GM21825 (cell line): Measurements from ENCODE around the gene SALL1.

Experiments
- ATAC-seq: cut with Tn5 transposase; IDR thresholded peaks from one replicate; pipeline ENCODE4 v1.9.1; 2021; ENCODE audit warnings: mild to moderate bottlenecking, moderate library complexity; ENCODE audit not compliant: unreplicated experiment

SALL1 gene

DNA sequence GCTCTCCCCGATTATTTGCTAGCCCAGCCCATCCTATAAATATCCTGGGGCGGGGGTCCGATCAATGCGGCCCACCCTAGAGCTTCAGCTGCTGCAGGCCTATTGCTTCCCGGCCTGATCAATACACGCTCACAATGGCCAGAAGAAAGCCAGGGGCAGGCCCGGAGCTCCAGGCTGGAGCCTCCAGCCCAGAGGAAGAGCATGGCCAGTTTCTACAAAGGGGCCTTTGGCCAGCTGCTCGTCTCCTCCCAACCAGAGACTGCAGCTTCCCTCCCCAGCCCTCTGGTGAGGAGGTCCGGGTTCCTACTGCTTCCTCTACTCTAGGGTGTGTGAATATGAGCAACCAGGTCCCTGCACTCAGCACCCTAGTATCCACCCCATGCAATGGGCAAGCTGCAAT, 36.7 kb downstream of the SALL1 start:
- no peak for ATAC-seq

DNA sequence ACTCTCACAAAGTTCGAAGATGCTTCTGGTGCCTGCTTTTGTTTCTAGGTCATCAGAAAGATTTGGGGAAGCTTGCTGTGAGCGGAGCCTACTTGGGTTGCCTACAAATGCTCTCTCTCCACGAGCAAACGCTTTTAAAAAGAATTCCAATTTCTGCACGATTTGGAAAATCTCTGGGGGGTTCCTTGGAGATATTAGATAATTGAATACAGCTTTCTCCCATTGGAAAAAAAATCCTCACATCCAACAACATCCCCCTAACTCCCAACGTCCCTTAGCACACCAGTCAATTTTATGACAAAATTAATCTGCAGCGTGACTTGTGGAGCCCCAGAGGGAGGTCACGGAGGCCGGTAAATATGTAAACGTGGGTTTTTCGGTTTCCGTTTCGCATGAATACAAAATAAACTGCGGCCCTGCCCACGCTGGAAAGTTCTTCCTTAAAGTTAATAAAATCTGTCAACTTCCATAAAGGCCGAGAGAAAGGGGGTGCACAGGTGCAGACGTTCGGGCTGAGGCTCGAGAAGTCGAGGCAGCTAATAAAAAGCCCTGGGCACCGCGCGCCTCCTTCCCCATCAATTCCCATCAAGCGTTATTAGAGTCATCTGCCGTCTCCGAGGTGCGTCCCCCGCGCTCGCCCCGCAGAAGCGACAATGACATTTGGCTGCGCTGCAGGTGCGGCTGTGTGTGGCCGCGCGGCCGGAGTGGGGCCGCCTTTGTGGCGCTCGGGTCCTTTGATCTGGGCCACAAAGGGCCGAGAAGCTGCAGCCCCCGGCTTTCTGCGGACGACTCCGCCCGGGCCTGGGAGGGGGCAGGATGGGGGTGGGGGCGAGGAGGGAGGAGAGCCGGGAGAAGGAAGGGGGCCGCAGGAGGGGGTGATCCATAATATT, 37.6 kb downstream of the SALL1 start:
- no peak for ATAC-seq

DNA sequence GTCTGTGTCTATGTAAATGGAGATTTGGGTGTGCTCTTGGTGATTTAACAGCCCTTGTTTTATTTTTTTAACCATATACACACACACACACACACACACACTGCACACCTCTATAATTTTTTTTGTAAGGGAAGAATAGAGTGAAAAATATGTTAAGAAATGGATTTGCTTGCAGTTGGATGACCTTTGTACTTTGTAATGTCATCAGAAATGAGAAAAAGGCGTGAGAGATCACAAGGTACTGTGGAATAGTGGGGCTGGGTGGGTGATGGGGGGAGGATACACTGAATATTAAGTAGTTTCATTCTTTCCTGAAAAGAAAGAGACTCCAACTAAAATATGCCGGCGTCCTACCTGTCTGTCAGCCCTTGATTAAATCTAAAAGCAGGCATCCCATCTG, 38.7 kb downstream of the SALL1 start:
- ATAC-seq, result no peak

DNA sequence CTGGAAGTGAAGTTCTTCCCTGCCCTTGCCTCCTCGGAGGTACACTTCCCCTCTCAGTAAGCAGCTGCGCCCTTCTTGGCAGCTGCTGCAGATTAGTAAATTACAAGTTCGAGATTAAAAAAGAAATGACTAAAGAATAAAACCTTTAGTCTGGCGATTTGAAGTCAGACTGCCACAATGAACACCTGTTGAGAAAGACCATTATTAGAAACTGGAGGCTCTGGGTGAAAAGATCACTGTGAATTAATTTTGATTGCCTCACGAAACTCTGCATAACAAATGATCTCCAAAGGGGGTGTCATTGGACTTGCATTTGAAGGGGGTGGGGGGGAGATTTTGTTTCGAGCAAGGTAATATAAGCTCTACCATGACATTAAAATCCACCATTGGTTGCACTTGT, 39.3 kb downstream of the SALL1 start:
- ATAC-seq, result no peak

DNA sequence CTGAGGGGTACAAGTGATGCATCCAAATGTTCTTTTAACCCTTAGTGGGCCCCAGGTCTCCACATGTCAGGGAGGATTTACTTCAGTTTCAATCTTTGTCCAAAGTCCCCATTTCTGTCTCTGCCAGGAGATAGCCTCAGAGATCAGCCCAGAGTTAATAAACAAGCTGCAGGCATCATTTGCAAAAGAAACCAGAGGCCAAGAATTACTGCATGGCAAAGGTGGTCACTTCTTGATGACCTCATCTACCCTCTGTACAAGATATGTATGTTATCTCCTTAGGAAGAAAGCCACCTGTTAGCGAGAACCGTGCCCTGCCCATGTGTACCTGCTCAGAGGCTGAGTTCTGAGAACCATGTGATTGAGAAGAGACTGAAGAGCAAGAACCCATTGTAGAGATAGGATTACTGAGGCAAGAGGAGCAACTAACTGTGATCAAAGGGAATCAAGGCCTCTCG, 40.3 kb downstream of the SALL1 start:
- ATAC-seq, result no peak

DNA sequence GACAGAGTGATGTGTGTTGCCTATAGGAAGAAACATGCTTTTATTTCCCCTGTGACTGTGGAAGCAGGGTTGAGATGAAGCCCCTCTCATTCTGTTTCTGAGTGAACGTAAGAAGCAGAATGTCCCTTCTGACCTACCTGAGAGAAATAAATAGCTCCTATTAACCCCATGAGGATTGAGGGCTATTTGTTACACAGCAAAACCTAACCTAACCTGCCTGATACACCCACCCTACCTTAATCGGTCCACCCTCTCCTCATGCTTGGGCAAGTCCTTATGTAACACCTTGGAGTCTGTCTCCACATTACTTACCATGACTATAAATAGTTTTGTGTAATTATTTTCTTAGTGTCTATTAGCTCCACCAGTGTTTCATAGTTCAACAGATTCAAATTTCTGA, 41.9 kb downstream of the SALL1 start:
- ATAC-seq, result no peak

DNA sequence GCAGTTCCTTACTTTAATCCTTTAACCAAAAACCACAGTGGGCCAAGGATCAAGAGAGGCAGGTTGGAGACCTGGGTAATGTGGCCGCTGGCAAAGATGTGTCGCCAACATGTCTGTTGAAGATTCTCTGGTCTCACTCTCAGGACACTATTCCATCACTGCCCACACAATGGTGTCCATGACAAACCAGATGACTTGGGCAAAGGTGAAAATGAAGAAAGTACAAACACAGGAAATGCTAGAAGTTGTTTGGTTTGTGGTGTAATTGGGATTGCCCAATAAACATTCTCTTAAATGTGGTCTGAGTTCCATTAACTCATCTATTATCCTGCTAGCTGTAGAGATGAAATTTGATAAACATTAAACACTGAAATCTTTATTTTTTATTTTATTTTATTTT, 43.3 kb downstream of the SALL1 start:
- ATAC-seq, result no peak

DNA sequence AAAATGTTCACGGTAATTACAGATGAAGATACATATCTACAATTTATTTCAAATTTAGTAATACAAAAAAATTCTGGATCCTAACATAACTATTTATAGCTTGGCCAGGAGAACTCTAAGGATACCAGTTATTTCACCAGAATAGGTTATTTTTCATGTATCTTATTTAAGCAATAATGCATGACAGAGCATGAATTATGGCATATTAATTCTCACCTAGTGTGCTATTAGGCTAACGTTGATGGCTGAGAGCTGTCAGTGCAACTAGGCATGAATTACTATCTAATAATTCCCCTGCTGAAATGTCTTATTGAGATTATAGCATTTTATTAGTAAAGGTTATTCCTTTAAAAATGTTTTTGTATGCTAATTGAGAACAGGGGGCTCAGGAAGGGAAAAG, 44.5 kb downstream of the SALL1 start:
- ATAC-seq, result no peak

DNA sequence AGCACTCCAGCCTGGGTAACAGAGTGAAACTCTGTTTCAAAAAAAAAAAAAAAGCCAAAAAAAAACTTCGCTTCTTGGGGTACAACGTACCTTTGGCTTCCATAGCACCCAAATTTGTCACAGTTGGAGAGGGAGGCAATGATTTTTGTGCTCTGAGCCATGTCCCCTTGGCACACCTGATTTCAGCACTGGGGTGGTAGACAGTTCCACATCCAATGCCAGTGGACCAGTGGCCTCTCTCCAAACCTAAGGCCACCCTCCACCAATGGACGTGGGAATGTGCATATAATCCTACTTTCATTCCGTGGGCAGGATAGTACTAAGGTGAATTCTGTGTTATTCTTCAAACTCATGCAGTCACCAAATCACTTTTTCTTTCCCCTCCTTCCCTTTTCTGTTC, 47.5 kb downstream of the SALL1 start:
- ATAC-seq, result no peak

DNA sequence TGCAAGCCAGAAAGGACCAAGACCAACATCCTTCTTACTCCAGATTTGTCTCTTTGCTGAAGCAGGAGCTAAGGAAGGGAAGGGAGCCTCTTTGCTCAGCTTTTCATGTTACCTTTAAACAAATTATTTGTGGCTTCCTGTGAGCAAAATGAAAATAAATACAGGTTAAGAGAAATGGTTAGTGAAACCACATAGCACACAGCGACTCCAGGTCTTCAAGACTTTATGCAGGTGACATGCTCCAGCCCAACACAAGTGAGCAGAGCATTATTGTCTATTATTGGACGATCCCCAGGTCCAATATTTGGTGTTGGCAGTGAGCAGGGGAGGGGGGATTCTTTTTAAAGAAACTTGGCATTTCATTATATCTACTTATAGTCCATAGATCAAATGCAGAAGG, 53.3 kb downstream of the SALL1 start:
- ATAC-seq, result no peak

DNA sequence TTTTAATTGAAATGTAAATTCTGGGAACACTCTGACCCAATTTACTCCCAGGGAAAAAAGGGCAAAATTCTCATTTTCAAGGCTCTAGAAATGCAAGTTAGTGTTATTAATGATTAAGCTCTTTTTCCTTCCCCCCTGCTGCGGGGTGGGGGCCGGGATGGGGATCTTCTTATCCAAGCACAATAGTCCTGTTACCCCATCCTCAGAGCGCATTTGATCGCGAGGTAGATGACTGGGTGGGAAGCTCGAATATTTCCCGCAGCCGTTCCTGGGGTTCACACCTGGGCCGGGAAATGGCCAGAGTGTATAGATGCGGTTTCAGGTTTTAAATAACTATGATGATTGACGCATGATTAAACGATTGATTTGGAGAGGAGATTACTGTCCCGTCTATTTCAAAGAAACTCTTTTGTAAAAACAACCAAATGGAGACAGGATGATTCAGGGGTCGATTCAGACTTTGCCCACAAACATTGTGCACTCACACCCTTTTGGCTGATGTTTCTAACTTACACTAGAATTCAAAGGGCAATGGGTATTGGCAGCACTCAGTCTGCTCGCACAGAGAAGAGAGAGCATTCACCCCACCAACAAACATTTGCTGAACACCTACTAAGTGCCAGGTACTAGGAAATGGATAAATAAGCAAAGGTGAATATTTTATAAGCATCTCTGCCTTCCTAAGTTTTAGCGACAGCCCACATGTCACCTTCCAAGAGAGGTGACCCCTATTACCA, 55.0 kb downstream of the SALL1 start:
- no peak for ATAC-seq

DNA sequence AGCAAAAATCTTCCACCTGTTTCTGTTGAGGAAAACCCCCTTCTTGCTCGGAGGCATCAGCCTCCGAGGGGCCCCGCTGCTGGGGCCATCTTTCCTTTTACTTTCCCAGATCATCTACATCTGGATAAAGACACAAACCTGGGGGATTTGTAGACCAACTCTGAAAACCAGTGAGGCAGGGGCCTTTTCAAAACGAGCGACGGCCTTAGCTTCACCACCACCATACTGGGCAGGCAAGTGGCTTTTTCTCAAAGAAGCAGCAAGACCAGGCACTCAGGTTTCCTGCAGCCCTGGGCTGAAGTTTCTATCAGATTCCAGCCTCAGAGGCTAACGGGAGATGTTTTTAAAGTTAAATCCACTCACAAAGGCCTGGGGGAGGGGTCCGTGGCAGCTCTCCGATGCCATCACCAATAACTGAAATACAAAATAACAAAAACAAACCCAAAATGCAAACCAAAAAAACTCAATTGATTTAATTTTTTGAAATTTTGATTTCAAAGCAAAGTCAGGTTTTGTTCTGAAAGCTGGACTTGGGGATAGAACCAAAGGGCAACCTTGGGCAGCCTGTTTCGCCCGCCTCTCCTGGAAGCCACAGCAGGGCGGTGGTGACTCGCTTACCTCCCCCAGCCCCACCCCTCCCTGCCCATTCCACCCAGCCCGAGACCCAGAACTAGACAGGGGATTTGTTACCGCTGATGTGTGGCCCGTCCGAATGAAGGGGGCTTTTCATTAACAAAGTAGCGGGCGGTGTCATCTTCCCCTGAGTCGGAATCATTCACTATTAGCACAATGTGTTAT, 55.8 kb downstream of the SALL1 start:
- no peak for ATAC-seq

DNA sequence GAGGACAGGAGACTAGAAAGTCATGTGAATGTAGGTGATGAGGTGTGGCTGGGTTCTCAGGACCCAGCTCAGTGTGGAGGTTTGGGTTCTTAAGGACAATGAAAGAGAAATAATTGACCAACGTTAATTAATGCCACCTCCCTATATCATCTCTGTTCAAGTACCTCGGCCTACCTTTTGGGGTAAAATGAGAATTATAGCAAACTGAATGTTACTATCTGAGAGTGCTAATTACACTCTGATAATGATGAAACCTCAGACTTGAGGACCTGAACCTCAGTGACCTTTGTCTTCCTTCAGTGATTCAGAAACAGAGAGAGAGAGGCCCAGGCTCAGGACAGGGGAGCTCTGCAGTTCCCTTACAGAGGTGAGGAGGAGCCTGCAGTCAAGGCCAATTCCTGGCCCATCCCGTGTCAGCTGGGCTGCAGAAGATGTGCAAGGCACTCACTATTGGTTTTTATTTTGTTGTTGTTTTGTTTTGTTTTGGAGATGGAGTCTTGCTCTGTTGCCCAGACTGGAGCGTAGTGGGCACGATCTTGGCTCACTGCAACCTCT, 57.3 kb downstream of the SALL1 start:
- ATAC-seq, result no peak
